K562 (cell line): ENCODE results near the gene ORC3. TPM values are rescaled to one million over a fixed set of nuclear protein-coding genes. Genes with fewer than 3 reads are reported as not detected.

Experiments used
- ATF1 ChIP-seq, 2 experiments: fragments of 450-650 bp in 1 of 2; IDR thresholded peaks; 2 replicates each; pipeline ENCODE4 v1.6.1; 2016; ENCODE audit warnings: missing compliant biosample characterization in 1 of 2, missing genetic modification characterization in 1 of 2
- BACH1 ChIP-seq: fragments of 200-800 bp; sonication (Bioruptor generic); IDR thresholded peaks from 2 replicates; pipeline ENCODE4 v1.6.1; 2016; ENCODE audit warnings: missing genetic modification characterization, missing compliant biosample characterization
- CEBPZ ChIP-seq: fragments of 150-350 bp; IDR thresholded peaks from 2 replicates; pipeline ENCODE4 v1.6.1; 2014; ENCODE audit warnings: low read depth, mild to moderate bottlenecking, low read length, borderline replicate concordance
- CTCF ChIP-seq, 3 experiments: IDR thresholded peaks in 2 of 3; conservative IDR thresholded peaks in 1 of 3; 2 replicates each; pipeline ENCODE4 v1.5.1; 2011 to 2012; ENCODE audit warnings: low read length in 3 of 3, mild to moderate bottlenecking in 3 of 3, control low read depth in 2 of 3, improper control_type of control experiment in 1 of 3, inconsistent platforms in 1 of 3, low read depth in 1 of 3, mixed read lengths in 1 of 3, moderate library complexity in 1 of 3; ENCODE audit not compliant: insufficient read depth in 2 of 3
- CUX1 ChIP-seq: fragments of 200-800 bp; sonication (Bioruptor generic); IDR thresholded peaks from 2 replicates; pipeline ENCODE4 v1.6.1; 2016; ENCODE audit warnings: missing genetic modification characterization, missing compliant biosample characterization
- ESRRB ChIP-seq: fragments of 250-450 bp; sonication (Bioruptor Pico); IDR thresholded peaks from 2 replicates; pipeline ENCODE4 v1.5.0; 2020; ENCODE audit warnings: mild to moderate bottlenecking, moderate library complexity, borderline replicate concordance
- NCOA1 ChIP-seq: fragments of 450-650 bp; IDR thresholded peaks from 2 replicates; pipeline ENCODE4 v1.6.1; 2016; ENCODE audit warnings: low read depth
- NFYB ChIP-seq: IDR thresholded peaks from 2 replicates; pipeline ENCODE4 v1.6.1; 2011; ENCODE audit warnings: mild to moderate bottlenecking, moderate library complexity; ENCODE audit not compliant: insufficient read length; ENCODE audit errors: extremely low read depth
- POLR2AphosphoS5 ChIP-seq: IDR thresholded peaks from 2 replicates; pipeline ENCODE4 v1.6.1; 2011; ENCODE audit warnings: mild to moderate bottlenecking, low read depth, low read length, moderate library complexity; ENCODE audit not compliant: control insufficient read depth, insufficient read depth
- RFX1 ChIP-seq: fragments of 450-650 bp; IDR thresholded peaks from 2 replicates; pipeline ENCODE4 v1.6.1; 2016; ENCODE audit warnings: mild to moderate bottlenecking, moderate library complexity
- TARDBP ChIP-seq: fragments of 450-650 bp; IDR thresholded peaks from 2 replicates; pipeline ENCODE4 v1.6.1; 2016
- ZBTB26 ChIP-seq: fragments of 450-650 bp; formaldehyde crosslinking; IDR thresholded peaks from 2 replicates; pipeline ENCODE4 v1.4.0; 2022; ENCODE audit warnings: missing genetic modification characterization
- polyA plus RNA-seq, 8 experiments: library from polyadenylated mRNA; depleted of rRNA in 4 of 8; stranded (reverse) in 5 of 8; unstranded in 3 of 8; fragments of >200 nt; fragmentation: Nextera tagmentation in 2 of 8; fragmentation: Illumina TruSeq in 1 of 8; extraction: Ambion mirVana in 2 of 8; extraction: Trizol in 1 of 8; gene quantifications; 2 replicates each; pipeline versions ENCODE4 v1.2.1 to v1.2.3, GENCODE V29; 2011 to 2014; ENCODE audit warnings: inconsistent platforms in 1 of 8, missing spikeins in 1 of 8
- total RNA-seq, 7 experiments: library from RNA; depleted of rRNA in 6 of 7; stranded (reverse); fragments of >200 nt in 6 of 7; fragmentation: Illumina TruSeq in 2 of 7; extraction: Trizol in 2 of 7; gene quantifications; 2 replicates each; pipeline versions ENCODE4 v1.2.1 to v1.2.3, GENCODE V29; 2011 to 2021; ENCODE audit warnings: low replicate concordance in 1 of 7

Gene ORC3
- total and polyA plus RNA-seq, 9 of the 15 experiments (the other 6 are each of a cell fraction or from before 2014, with no cell fraction given): 28.8 to 159 (median 74.8) TPM

- TF ChIP-seq ESRRB (CRISPR knock-in tag) (no peak), CEBPZ (no peak), BACH1 (tag) (0 out of 2 replicates have a peak, but pooled peaks have one; percentile 38), NFYB (no peak), CUX1 (CRISPR knock-in tag) (peak; percentile 76; the same call in 1 of the 2 replicates), ZBTB26 (CRISPR knock-in tag) (0 out of 2 replicates have a peak, but pooled peaks have one; percentile 39), ATF1 (CRISPR knock-in tag; IDR thresholded peaks at IDR 0.05) (no peak), ATF1 (tag; IDR thresholded peaks at IDR 0.05) (peak; percentile 40; the same call in 1 of the 2 replicates), NCOA1 (no peak), RFX1 (peak; percentile 37; the same call in 1 of the 2 replicates), POLR2AphosphoS5 (peak; percentile 50; the same call in 1 of the 2 replicates), TARDBP (no peak), CTCF (IDR thresholded peaks at IDR 0.05 in 2 of 3, conservative IDR thresholded peaks at IDR 0.05 in 1 of 3; ENCODE audit: insufficient read depth in 2 of 3, low read depth in 1 of 3, low read length in 3 of 3) (peak in 2 of 3 experiments; percentile 24 to 44; a peak in 3 of 6 replicates)
Measured at GRCh38 chr6:87700397-87701343, 110.7 kb downstream of the ORC3 start (continued).
